Gastrocnemius medialis (tissue), 4 donors: ENCODE measurements around the gene ZBTB20. TPM values are rescaled to one million over a fixed set of nuclear protein-coding genes. Genes with fewer than 3 reads are reported as not detected.

Source experiments
- ATAC-seq, 2 donors: fragments of 150-250 bp; one replicate each; pipeline ENCODE4 v1.9.1; 2016
- DNase-seq, 2 donors: peaks; one replicate each; pipeline ENCODE4 v3.0.0-alpha.2; 2019
- H3K27ac ChIP-seq, 4 donors: fragments of 200-600 bp; sonication (generic); 1 replicate in 1 of 4; 2 replicates in 3 of 4; pipeline ENCODE4 v1.5.1; 2016 to 2018; ENCODE audit warnings: mild to moderate bottlenecking in 2 of 4, moderate library complexity in 1 of 4
- H3K27me3 ChIP-seq, 3 donors: fragments of 200-600 bp; sonication (generic) in 2 of 3; 1 replicate in 1 of 3; 2 replicates in 2 of 3; pipeline versions ENCODE4 v1.5.1 to v1.6.0; 2016 to 2019; ENCODE audit warnings: mild to moderate bottlenecking in 1 of 3, moderate library complexity in 1 of 3
- H3K36me3 ChIP-seq, 2 donors: fragments of 200-600 bp; sonication (generic) in 1 of 2; one replicate each; pipeline ENCODE4 v1.5.1; 2017 to 2018
- H3K4me1 ChIP-seq, 2 donors: fragments of 200-600 bp; sonication (generic) in 1 of 2; one replicate each; pipeline ENCODE4 v1.5.1; 2016 to 2017; ENCODE audit warnings: mild to moderate bottlenecking in 2 of 2
- H3K4me3 ChIP-seq, 4 donors: fragments of 200-600 bp; sonication (generic) in 3 of 4; 1 replicate in 1 of 4; 2 replicates in 3 of 4; pipeline ENCODE4 v1.5.1; 2016 to 2019; ENCODE audit warnings: mild to moderate bottlenecking in 2 of 4
- H3K9me3 ChIP-seq, 3 donors: fragments of 200-600 bp; sonication (generic) in 2 of 3; 1 replicate in 1 of 3; 2 replicates in 2 of 3; pipeline ENCODE4 v1.5.1; 2016 to 2019
- POLR2A ChIP-seq, 2 donors: fragments of 450-650 bp; IDR thresholded peaks; one replicate each; pipeline ENCODE4 v1.6.1; 2017; ENCODE audit warnings: antibody characterized with exemption in 2 of 2, mild to moderate bottlenecking in 2 of 2, moderate library complexity in 2 of 2
- in situ Hi-C, 4 donors: fragments of 200-750 bp; cut with MboI; loops; one replicate each; pipeline versions ENCODE4 v1.15.0 to v1.8.0; 2017; ENCODE audit warnings: low sequenced_read_pairs in 4 of 4
- intact Hi-C: fragments of 100-400 bp; cut with DNase I; formaldehyde crosslinking; loops from one replicate; pipeline ENCODE4 v1.15.1; 2023; ENCODE audit warnings: low total_unique reads
- total RNA-seq, 4 donors: library from RNA; depleted of rRNA; stranded (reverse); fragments of >200 nt; gene quantifications; one replicate each; pipeline versions ENCODE4 v1.1.0 to v1.2.3, GENCODE V29; 2016
- TF ChIP-seq, protein P1 (sequence below), 5 experiments: fragments of 450-650 bp in 3 of 5; fragments of 200-600 bp in 2 of 5; sonication (generic) in 2 of 5; IDR thresholded peaks in 4 of 5; conservative IDR thresholded peaks in 1 of 5; 1 replicate in 4 of 5; 2 replicates in 1 of 5; pipeline ENCODE4 v1.5.1; 2016 to 2019; ENCODE audit warnings: antibody characterized with exemption in 5 of 5, mild to moderate bottlenecking in 3 of 5, moderate library complexity in 3 of 5

ZBTB20 gene
- total RNA-seq, 4 donors from 2014 or later = 47.6 to 86.5 (median 69.0) TPM

DNA sequence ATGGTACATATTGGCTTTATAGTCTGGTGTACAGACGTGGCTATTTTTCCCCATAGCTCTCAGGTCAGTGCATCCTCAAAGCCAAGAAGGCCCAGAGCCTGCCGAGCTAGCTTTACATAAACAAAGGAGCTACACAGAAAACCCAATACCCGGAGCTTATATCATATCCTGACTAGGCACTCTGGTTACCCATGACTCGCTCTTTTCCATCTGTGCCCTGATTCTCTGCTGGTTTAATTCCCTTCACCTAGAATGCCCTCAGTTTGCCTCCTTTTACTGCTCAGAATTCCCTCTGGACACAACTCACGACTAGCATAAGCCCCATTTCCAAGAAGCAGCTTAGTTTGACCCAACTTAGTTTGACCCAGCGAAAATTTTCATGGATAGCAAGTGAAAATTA is 742.5 kb downstream of the ZBTB20 start:
- Histone ChIP-seq H3K27ac (peak overlapping the region; percentile 25 to 59 (median 44)), H3K27me3 (no peaks in the 10 kb centered on the region), H3K9me3 (no peaks in the 10 kb centered on the region), H3K4me1 (peaks cover 84 to 91% of the 10 kb centered on the region in 2 donors), H3K4me3 (no peak overlapping the region), H3K36me3 (no peaks in the 10 kb centered on the region)
- intact Hi-C loops (no loop called here), in situ Hi-C loops (loop anchor here in 1 of 4 donors (25.0 kb wide), 1 partner anchor 208 kb away; no protein-coding TSS in a partner anchor)
- TF ChIP-seq, protein P1, sequence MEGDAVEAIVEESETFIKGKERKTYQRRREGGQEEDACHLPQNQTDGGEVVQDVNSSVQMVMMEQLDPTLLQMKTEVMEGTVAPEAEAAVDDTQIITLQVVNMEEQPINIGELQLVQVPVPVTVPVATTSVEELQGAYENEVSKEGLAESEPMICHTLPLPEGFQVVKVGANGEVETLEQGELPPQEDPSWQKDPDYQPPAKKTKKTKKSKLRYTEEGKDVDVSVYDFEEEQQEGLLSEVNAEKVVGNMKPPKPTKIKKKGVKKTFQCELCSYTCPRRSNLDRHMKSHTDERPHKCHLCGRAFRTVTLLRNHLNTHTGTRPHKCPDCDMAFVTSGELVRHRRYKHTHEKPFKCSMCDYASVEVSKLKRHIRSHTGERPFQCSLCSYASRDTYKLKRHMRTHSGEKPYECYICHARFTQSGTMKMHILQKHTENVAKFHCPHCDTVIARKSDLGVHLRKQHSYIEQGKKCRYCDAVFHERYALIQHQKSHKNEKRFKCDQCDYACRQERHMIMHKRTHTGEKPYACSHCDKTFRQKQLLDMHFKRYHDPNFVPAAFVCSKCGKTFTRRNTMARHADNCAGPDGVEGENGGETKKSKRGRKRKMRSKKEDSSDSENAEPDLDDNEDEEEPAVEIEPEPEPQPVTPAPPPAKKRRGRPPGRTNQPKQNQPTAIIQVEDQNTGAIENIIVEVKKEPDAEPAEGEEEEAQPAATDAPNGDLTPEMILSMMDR (IDR thresholded peaks at IDR 0.05 in 4 of 5, conservative IDR thresholded peaks at IDR 0.05 in 1 of 5) = no peak
- TF ChIP-seq POLR2A (IDR thresholded peaks at IDR 0.05) = no peak
- no peak for ATAC-seq
- DNase-seq = no peak

DNA sequence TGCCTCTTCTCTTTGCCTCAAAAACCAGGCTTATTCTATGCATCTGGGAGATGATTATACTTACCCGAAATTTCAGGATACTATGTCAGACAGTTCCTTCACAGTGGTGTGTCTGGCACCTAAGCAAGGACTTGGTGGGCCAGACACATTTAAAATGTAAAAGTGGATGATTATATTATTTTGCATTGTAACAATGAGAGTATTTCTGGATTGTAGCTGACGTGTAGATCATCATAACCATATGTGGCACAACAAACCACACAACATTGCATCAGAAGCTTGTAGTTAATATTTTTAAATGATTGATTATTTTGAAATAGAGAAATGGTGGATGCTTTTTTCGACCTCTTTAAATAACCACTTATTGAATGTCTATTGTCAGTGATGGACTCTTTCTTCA is 744.2 kb downstream of the ZBTB20 start:
- in situ Hi-C loops = loop anchor here in 1 of 4 donors (25.0 kb wide), 1 partner anchor 209 kb away; no protein-coding TSS in a partner anchor
- Histone ChIP-seq H3K27me3 (no peaks in the 10 kb centered on the region), H3K4me3 (no peak overlapping the region), H3K27ac (no peak overlapping the region), H3K4me1 (peaks cover 80 to 82% of the 10 kb centered on the region in 2 donors), H3K36me3 (no peaks in the 10 kb centered on the region), H3K9me3 (no peaks in the 10 kb centered on the region)
- ATAC-seq (no peak), DNase-seq (no peak)
- intact Hi-C loops = no loop called here
- TF ChIP-seq, protein P1 (IDR thresholded peaks at IDR 0.05 in 4 of 5, conservative IDR thresholded peaks at IDR 0.05 in 1 of 5) = no peak
- no peak for TF ChIP-seq POLR2A (IDR thresholded peaks at IDR 0.05)

DNA sequence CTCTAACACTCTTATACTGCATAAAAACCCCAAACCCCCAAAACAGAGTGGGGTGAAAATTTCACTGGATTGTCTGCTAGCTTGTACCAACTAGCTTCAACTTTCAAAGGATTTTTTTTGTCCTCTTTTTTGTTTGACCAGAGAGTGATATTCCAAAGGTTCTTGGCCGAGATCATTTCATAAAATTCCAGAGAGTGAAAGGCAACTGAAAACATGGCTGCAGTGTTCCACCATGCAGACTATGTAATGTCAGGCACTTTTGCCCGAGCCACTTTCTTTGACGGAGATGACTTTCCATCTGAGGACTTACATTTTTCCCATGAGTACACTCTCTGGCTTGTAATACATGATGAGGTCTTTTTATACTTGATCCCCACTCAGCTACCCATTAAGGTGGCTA is 745.7 kb downstream of the ZBTB20 start:
- H3K27ac ChIP-seq = peak overlapping the region; percentile 73 to 80 (median 74)
- TF ChIP-seq, protein P1 (IDR thresholded peaks at IDR 0.05 in 4 of 5, conservative IDR thresholded peaks at IDR 0.05 in 1 of 5) = no peak
- no peak for TF ChIP-seq POLR2A (IDR thresholded peaks at IDR 0.05)
- ATAC-seq (no peak), DNase-seq (no peak)
- H3K36me3 ChIP-seq = no peaks in the 10 kb centered on the region
- no peaks in the 10 kb centered on the region for H3K27me3 ChIP-seq
- intact Hi-C loops = loop anchor here (2.0 kb wide), 1 partner anchor 15 kb away; no protein-coding TSS in a partner anchor
- in situ Hi-C loops = loop anchor here in 1 of 4 donors (25.0 kb wide), 1 partner anchor 211 kb away; no protein-coding TSS in a partner anchor
- H3K4me3 ChIP-seq = no peak overlapping the region
- no peaks in the 10 kb centered on the region for H3K9me3 ChIP-seq
- peaks cover 68 to 76% of the 10 kb centered on the region in 2 donors for H3K4me1 ChIP-seq

DNA sequence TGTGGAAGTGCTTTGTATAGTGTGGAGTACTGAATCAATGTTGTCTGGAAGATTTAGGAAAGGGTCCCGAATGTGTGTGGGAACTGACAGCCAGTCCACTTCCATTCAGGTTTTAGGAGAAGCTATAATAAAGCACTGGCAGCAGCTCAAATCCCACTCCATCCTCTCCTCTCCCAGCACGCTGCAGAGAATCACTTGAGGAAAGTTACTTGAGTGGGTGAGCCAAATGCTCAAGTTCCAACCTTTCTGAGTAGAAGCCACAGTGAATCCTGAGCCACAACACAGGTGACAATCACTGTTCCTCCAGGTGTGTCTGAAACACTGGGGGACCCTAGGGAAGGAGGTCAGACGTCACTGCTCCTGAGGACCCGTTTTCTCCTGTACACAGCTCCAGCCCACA is 746.7 kb downstream of the ZBTB20 start:
- ATAC-seq = no peak
- intact Hi-C loops = loop anchor here (2.0 kb wide), 1 partner anchor 16 kb away; no protein-coding TSS in a partner anchor

More for the DNA sequence above, 746.7 kb downstream of the ZBTB20 start:
- Histone ChIP-seq H3K27me3 (no peaks in the 10 kb centered on the region), H3K4me1 (peaks cover 61 to 71% of the 10 kb centered on the region in 2 donors), H3K4me3 (peak overlapping the region in 3 of 4 donors; percentile 18 to 27 (median 21)), H3K27ac (peak overlapping the region; percentile 73 to 80 (median 74)), H3K9me3 (no peaks in the 10 kb centered on the region), H3K36me3 (no peaks in the 10 kb centered on the region)
- no peak for DNase-seq
- in situ Hi-C loops = loop anchor here in 1 of 4 donors (25.0 kb wide), 1 partner anchor 212 kb away; no protein-coding TSS in a partner anchor
- TF ChIP-seq, protein P1 (IDR thresholded peaks at IDR 0.05 in 4 of 5, conservative IDR thresholded peaks at IDR 0.05 in 1 of 5) = no peak
- no peak for TF ChIP-seq POLR2A (IDR thresholded peaks at IDR 0.05)
